Stimulated activated CD4-positive, alpha-beta T cell treated with anti-CD3 and anti-CD28 coated beads, Interleukin-1b, Interleukin-23, amount 100 ng/mL, for 4 hours (primary cell): ENCODE results near the gene RCAN3.
"Not testable (repeated sequence)": the region's sequence is repeated elsewhere in the genome, so short reads cannot be mapped to it uniquely, and the experiment has no call there.

ENCODE experiments used
- DNase-seq, 2 donors: peaks; one replicate each; pipeline ENCODE4 v3.0.0-alpha.2; 2020; ENCODE audit warnings: low read depth in 2 of 2

The RCAN3 gene

GRCh38 chr1:24502709-24503058 lies at the start of gene RCAN3:
Gene RCAN3 (plus strand): TSS chr1:24502836. CDS start chr1:24514373, 11,537 bp downstream.
- peak; percentile 75 to 89 for DNase-seq

DNA sequence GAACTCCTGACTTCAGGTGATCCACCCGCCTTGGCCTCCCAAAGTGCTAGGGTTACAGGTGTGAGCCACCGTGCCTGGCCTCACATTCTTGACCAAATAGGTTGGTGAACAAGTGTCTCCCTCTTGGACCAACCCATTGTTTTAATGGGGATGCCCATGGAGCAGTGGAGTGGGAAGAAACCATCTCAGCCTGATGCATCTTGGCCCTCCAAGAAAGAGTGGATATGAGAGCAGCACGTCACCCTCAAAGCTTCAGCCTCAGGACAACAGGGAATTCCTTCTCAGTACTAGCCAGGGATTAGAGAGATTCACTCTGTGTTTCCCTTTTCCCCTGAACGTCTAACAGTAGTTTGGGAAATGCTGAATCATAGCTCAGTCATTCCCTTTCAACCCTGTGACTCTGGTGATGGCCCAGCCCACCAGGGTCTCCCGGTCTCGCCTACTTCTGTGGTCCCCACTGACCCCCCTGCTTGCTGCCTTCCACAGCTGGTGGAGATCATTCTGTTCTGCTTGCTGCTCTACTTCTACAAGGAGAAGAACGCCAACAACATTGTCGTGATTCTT lies 49.6 kb upstream of the RCAN3 start:
- no peak for DNase-seq

GRCh38 chr1:24454673-24455072 lies 48.0 kb upstream of the RCAN3 start:
- no peak for DNase-seq

GRCh38 chr1:24455272-24455671 lies 47.4 kb upstream of the RCAN3 start:
- DNase-seq, result no peak

DNA sequence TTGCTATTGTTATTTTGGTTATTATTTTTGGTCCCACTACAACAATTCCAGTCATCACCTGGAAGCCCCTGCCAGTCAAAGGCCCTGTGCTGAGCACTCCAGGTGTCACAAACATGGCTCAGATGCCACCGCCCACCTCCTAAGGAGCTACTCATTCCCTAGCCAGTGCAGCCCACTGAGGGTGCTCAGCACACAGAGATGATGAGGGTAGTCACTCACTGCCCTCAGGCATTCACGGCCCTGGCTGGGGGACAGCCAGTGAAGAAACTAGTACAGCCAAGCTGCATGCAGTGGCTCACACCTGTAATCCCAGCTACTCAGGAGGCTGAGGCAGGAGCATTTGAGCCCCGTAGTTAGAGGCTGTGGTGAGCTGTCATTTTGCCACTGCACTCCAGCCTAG lies 44.8 kb upstream of the RCAN3 start:
- no peak for DNase-seq

GRCh38 chr1:24459551-24460266 lies 42.9 kb upstream of the RCAN3 start:
- DNase-seq, result no peak

DNA sequence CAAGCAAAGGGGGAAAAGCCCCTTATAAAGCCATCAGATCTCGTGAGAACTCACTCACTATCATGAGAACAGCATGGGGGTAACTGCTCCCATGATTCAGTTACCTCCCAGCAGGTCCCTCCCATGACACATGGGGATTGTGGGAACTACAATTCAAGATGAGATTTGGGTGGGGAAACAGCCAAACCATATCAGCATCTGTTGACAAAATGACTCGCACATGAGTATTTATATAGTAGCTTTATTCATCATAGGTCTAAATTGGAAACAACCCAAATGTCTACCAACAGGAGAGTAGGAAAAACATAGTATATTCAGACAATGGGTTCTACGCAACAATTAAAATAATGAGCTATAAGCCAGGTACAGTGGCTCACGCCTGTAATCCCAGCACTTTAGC lies 40.5 kb upstream of the RCAN3 start:
- DNase-seq, result not testable (repeated sequence)

- no peak for DNase-seq
Measured at GRCh38 chr1:24463776-24464735, 38.6 kb upstream of the RCAN3 start.

- no peak for DNase-seq
Measured at GRCh38 chr1:24465099-24465498, 37.5 kb upstream of the RCAN3 start.

DNA sequence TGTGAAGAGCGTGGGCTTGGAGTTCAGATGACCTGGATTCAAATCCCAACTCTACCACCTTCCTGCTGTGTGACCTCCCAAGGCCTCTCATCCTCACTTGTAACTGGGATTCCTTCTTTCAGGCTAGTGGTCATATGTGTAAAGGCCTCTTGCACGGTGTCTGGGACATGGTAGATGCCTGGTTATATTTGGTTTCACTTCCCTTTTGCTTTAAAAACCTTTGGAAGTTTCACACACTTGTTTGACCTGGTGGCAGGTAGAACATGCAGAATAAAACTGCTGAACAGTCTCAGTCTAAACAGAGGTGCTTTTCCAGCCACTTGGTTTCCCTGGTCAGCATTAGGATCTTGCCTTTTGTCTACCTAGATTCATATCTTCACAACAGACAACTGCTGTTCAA lies 37.0 kb upstream of the RCAN3 start:
- no peak for DNase-seq

- DNase-seq, result no peak
Measured at GRCh38 chr1:24468685-24469316, 33.8 kb upstream of the RCAN3 start.

DNA sequence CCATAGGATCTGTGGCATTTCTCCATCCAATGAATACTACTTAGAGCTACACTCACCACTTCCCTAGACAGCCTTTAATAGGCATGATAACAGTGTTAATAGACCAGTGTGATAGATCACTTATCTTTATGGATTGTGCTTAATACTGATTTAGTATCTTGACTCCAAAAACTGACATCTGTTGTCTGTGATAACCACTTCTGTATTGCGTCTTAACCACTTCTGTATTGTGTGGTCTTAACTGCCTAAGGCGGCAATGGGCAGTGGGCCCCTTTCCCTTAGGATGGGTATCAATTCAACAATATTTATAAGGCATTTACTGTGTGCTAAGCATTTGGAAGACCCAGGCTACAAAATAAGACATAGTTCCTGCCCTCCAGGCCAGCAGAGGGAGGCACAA lies 32.0 kb upstream of the RCAN3 start:
- DNase-seq, result no peak

DNA sequence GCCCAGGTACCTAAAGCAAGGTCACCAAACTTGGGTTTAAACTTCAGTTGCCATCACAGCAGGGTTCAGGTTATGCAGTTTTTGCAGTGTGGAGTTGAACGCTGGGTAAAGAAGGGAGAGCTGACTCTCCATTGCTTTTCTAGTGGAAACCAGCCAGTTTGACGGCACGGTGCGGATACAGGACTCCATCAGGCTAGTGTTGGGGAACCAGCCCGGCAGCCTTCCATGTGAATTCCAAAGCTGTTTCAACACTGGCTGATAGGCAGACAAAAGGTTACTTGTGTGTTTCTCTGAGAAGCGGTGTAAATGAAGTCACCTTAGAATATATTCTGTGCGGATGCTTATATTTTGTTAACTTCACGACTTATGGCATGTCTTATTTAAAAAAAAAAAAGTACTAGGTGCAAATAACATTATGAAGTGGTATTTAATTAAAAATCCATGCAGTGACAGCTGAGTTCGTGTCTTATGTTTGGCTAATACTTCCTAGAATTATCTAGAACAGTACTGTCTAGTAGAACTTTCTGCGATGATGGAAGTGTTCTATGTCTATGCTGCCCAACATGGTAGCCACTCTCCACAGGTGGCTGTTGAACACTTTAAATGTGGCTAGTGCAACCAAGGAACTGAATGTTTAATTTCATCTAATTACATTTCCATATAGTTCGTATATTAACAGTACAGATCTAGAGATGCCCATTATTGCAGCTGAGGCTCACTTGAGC lies 29.9 kb upstream of the RCAN3 start:
- DNase-seq, result no peak

- no peak for DNase-seq
Measured at GRCh38 chr1:24474193-24474592, 28.4 kb upstream of the RCAN3 start.

DNA sequence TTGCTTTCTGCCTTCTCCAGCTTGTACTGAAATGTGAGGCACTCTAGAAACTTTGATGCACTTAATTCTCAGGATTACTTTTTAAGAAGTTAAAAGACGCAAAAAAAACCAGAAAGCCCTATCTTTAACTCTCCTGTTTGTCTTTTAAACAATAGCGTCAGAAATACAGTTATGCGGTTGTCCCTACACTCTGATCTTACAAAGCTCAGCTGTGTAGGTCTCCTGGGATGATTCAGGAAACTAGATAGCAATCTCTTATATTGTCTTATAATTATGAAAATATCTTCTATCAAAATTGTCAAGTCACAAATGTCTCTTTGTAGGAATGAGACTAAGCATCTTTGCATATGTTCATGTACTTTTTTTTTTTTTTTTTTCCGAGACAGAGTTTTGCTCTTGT lies 26.9 kb upstream of the RCAN3 start:
- DNase-seq, result no peak

- DNase-seq, result no peak
Measured at GRCh38 chr1:24476571-24476970, 26.1 kb upstream of the RCAN3 start.

GRCh38 chr1:24477309-24477708 lies 25.3 kb upstream of the RCAN3 start:
- DNase-seq, result no peak

DNA sequence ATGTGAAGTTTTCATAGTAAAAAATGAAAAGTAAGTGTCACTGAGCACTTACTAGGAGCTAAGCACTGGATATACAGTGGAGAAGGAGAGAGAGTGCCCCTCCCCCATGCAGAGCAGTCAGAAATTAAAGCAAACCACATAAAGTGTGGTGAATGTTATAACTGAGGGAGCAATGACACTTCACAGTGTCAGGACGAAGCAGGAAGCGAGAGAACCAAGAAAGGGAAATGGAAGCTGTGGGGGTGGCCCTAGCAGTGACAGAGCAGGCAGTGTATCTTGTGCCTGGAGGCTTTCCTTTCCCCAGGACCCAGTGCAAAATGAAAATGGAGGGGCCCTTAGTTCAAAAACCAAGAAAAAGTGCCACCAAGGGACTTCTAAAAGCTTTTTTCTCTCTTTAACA lies 21.5 kb upstream of the RCAN3 start:
- DNase-seq, result peak; percentile 31 to 43

DNA sequence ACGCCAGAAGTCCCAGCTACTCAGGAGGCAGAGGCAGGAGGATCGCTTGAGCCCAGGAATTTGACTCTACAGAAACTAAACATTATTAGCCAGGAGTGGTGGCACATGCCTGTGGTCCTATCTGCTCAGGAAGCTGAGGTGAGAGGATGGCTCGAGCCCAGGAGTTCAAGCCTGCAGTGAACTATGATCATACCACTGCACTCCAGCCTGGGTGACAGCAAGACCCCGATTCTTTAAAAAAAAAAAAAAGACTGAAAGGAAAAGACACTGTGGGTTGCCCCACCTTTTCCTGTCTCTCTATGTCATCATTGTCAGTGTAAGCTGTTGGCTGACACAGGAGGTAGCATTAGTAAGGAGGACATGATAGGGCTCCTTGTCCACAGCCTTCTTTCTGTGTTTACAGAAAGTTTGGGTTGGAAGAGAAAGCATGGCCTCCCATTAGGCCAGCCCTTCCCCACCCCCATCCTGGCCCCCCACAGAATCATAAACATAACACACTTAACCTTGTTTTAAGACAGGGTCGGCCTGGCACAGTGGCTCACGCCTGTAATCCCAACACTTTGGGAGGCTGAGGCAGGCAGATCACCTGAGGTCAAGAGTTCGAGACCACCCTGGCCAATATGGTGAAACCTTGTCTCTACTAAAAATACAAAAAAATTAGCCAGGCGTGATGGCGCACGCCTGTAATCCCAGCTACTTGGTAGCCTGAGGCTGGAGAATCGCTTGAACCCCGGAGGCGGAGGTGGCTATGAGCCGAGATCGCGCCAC lies 20.6 kb upstream of the RCAN3 start:
- DNase-seq, result no peak

- DNase-seq, result no peak
Measured at GRCh38 chr1:24483441-24483840, 19.2 kb upstream of the RCAN3 start.

- no peak for DNase-seq
Measured at GRCh38 chr1:24484199-24484598, 18.4 kb upstream of the RCAN3 start.
